ENCODE measurements around the gene CDC42BPA.

DNA sequence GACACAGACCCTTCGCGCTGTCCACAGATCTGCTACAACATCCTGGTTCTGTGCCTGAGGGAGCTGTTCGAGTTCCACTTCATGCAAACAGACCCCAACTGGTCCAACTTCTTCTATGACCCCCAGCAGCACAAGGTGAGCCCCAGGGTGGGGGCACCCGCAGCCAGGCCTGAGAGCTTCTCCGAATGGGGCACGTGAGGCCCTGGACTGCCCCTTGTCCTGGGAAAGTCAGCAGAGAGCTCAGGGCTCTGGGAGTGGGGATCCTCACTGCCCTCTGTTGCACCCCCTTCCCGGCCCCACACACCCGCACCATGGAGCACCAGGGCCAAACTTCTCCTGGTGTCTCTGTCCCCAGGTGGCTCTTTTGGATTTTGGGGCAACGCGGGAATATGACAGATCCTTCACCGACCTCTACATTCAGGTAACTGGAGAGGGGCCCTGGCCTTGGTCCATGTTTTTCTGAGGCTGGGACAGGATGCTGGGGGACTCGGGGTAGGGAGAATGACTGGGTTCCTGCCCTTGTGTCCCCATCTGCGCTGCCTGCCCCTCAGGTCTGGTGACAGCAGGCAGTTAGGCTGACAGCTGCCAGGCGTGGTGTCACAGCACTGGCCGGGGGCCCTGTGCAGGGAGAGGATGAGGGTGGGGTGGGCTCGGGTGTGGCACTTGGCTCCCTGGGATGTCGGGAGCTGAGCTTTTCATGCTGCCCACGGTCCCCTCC is 333.6 kb downstream of the CDC42BPA start:
- TF ChIP-seq ESRRG (CRISPR knock-in tag; IDR thresholded peaks at IDR 0.05) (no peak), TOX (CRISPR knock-in tag; IDR thresholded peaks at IDR 0.05; ENCODE audit: borderline replicate concordance) (no peak), BACH2 (CRISPR knock-in tag; IDR thresholded peaks at IDR 0.05; ENCODE audit: borderline replicate concordance) (no peak), PPARA (CRISPR knock-in tag; IDR thresholded peaks at IDR 0.05; ENCODE audit: borderline replicate concordance) (no peak), ZFP30 (CRISPR knock-in tag; IDR thresholded peaks at IDR 0.05) (no peak), GLIS3 (CRISPR knock-in tag; IDR thresholded peaks at IDR 0.05) (no peak), RARB (CRISPR knock-in tag; IDR thresholded peaks at IDR 0.05) (no peak), ZNF70 (CRISPR knock-in tag; IDR thresholded peaks at IDR 0.05) (no peak), TCF4 (CRISPR knock-in tag; IDR thresholded peaks at IDR 0.05; ENCODE audit: borderline replicate concordance) (no peak), ZC3H10 (CRISPR knock-in tag; IDR thresholded peaks at IDR 0.05) (no peak)
- TF ChIP-seq, protein P1, sequence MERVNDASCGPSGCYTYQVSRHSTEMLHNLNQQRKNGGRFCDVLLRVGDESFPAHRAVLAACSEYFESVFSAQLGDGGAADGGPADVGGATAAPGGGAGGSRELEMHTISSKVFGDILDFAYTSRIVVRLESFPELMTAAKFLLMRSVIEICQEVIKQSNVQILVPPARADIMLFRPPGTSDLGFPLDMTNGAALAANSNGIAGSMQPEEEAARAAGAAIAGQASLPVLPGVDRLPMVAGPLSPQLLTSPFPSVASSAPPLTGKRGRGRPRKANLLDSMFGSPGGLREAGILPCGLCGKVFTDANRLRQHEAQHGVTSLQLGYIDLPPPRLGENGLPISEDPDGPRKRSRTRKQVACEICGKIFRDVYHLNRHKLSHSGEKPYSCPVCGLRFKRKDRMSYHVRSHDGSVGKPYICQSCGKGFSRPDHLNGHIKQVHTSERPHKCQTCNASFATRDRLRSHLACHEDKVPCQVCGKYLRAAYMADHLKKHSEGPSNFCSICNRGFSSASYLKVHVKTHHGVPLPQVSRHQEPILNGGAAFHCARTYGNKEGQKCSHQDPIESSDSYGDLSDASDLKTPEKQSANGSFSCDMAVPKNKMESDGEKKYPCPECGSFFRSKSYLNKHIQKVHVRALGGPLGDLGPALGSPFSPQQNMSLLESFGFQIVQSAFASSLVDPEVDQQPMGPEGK (CRISPR knock-in tag; IDR thresholded peaks at IDR 0.05; ENCODE audit: borderline replicate concordance), result no peak
- TF ChIP-seq, protein P2, sequence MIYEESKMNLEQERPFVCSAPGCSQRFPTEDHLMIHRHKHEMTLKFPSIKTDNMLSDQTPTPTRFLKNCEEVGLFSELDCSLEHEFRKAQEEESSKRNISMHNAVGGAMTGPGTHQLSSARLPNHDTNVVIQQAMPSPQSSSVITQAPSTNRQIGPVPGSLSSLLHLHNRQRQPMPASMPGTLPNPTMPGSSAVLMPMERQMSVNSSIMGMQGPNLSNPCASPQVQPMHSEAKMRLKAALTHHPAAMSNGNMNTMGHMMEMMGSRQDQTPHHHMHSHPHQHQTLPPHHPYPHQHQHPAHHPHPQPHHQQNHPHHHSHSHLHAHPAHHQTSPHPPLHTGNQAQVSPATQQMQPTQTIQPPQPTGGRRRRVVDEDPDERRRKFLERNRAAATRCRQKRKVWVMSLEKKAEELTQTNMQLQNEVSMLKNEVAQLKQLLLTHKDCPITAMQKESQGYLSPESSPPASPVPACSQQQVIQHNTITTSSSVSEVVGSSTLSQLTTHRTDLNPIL (CRISPR knock-in tag; IDR thresholded peaks at IDR 0.05; ENCODE audit: low read depth), result no peak
